EH (cell line): ENCODE data around the gene CSK.
A peak's percentile ranks its signal among the peaks of the same experiment; 100 is the strongest.

Experiments used
- DNase-seq: peaks from one replicate; pipeline ENCODE4 v3.0.0-alpha.2; 2015; ENCODE audit warnings: low read depth

Gene CSK

DNA sequence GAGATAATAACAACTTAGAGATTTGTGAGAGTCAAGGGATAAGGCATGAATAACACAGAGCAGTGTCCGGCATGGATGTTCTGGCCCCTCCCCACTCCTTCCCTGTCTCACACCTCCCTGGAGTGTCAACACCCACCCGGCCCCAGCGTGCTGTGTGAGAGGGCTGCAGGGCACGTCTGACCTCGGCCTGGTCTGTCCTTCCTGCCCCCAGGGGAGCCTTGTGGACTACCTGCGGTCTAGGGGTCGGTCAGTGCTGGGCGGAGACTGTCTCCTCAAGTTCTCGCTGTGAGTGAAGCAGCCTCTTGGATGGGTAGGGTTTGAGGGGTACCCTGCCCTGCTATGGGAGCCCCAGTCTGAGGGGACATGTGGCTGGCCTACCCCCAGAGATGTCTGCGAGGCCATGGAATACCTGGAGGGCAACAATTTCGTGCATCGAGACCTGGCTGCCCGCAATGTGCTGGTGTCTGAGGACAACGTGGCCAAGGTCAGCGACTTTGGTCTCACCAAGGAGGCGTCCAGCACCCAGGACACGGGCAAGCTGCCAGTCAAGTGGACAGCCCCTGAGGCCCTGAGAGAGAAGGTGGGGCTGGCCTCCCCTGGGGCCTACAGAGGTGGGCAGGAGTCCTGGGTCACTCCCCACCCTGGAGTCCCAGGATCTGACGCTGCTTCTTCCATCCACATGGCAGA is 19.6 kb downstream of the CSK start:
- DNase-seq, result no peak

DNA sequence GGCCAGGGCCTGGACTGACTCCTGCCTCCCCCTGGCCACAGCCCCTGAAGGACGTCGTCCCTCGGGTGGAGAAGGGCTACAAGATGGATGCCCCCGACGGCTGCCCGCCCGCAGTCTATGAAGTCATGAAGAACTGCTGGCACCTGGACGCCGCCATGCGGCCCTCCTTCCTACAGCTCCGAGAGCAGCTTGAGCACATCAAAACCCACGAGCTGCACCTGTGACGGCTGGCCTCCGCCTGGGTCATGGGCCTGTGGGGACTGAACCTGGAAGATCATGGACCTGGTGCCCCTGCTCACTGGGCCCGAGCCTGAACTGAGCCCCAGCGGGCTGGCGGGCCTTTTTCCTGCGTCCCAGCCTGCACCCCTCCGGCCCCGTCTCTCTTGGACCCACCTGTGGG is 20.4 kb downstream of the CSK start:
- no peak for DNase-seq

DNA sequence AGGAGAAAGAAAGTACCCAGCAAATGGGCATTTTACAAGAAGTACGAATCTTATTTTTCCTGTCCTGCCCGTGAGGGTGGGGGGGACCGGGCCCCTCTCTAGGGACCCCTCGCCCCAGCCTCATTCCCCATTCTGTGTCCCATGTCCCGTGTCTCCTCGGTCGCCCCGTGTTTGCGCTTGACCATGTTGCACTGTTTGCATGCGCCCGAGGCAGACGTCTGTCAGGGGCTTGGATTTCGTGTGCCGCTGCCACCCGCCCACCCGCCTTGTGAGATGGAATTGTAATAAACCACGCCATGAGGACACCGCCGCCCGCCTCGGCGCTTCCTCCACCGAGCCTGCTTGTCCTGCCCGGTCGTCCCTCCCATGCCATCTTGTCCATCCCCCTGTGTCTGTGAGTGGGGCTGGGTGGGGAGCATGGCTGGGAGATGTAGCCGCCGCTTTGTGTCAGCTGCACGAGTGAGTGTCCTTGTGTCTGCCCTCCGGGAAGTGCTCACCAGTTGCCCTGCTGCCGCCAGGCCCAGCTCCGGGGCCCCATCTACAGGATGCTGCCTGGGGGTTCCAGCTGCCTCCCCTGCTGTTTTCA is 21.1 kb downstream of the CSK start:
- DNase-seq, result no peak

DNA sequence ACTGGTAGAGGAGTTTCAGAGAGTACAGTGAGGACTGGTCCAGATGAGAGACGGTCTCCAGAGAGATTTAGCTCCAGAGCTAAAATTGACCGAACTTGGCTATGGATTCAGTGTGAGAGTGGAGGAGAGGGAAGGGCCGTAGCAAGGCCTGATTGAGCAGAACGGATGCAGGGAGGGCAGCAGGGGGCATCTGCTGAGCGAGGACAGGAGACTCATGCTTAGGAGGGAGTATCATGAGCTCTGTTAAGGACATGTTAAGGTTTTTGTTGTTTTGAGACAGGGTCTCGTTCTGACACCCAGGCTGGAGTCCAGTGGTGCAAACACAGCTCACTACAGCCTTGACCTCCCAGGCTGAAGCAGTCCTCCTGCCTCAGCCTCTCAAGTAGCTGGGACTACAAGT is 23.1 kb downstream of the CSK start:
- DNase-seq, result no peak

DNA sequence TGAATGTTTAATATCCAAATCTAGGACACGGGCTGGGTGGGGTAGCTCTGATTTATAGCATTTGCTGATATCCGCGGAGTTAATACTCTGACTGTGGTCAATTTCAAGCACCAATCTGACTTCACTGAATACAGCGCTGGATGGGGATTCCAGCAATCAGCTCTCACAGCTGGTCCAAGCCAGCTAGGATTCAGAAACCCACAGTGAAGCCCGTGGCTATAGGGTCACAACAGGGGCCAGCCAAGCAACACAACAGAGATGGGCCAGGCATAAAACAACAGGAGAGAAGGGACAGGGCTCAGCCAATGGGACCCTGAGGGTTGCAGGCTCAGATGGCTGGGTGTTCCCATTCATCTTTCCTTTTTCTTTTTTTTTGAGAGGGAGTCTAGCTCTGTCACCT is 25.4 kb downstream of the CSK start:
- no peak for DNase-seq

DNA sequence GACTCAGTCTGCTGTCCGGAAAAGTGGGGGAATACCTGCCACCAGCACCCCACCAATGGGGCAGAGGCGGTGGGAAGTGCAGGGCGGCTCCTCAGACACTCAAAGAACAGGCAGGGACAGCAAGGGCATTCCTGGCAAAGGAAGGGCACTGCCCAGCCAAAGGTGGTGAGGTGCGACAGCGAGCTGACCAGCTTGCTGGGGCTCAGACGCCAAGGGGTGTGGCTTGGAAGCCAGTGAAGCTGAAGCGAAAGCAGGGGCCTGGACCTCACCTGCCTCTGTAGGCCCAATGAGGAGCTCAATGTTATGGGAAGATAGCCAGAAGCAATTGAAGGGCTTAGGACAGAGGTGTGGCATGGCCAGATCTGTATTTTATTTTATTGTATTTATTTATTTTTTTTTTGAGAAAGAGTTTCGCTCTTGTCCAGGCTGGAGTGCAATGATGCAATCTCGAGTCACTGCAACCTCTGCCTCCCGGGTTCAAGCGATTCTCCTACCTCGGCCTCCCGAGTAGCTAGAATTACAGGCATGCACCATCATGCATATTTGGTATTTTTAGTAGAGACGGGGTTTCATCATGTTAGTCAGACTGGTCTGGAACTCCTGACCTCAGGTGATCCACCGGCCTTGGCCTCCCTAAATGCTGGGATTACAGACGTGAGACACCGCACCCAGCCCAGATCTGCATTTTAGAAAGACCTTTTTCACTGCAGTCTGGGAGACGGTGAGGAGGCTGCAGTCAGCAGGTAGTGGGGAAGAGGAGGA is 26.4 kb downstream of the CSK start:
- DNase-seq, result peak; percentile 45

DNA sequence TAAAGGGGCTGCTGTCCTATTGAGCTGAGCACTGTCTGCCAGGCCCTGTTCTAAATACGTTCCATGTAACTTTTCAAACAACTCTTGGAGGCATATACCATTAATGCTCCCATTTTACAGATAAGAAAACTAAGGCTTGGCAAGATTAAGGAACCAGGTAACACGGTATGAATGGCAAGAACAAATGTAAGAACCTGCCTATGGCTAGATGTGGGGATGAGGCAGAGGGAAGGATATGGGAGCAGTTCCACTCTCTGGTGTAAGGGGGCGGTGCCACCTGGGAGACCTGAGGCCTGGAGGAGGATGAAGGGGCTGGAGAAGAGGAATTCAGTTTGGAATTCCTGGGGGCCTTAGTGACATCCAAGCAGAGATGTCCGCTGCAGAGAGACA is 27.0 kb downstream of the CSK start:
- DNase-seq, result no peak

DNA sequence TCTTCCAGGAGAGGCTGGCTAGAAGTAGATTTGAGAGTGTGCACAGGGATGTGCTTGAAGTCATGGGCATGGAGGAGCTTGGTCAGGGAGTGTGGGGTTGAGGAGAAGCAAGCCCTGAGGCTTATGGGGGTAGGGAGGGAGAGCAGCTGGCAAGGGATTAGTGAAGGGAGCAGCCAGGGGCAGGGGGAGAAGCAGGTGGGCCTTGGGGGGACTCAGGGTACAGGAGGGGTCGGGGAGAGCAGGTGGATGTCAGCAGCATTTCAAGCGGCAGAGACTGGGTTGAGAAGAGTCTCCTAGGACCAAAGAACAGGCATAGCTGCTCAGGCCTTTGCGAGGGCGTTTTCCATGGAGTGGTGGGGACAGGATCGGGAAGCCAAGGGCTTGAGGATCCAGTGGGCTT is 27.4 kb downstream of the CSK start:
- no peak for DNase-seq

DNA sequence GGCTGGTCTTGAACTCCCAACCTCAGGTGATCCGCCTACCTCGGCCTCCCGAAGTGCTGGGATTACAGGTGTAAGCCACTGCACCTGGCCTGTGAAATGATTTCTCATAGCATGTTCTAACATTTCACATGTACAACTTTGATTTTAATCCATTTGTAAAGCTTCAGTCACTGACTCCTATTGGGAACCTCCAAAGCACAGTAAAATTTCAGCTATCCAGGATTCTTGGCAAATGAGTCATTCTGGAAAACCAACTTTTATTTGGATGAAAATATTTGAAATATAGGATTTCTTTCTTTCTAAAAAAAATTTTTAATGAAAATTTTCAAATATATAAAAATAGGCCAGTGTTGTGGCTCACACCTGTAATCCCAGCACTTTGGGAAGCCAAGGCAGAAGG is 28.1 kb downstream of the CSK start:
- DNase-seq, result peak; percentile 63

DNA sequence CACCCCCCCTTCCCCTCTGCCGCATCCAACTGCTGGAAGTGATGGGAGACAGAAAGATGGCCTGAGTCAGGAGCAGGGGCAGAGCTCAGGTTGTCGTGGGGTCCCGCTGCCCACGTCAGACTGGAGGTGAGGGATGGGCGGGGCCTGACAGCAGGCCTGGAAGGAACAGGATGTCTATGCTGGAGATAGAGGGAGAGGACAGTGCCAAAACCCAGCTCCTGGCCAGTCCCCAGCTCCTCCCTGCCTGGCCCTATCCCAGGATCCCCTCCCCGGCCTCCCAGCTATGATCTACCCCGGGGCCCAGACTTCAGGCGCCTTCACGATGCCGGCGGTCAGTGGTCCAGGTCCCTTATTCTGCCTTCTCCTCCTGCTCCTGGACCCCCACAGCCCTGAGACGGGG is 30.7 kb downstream of the CSK start, which contains the start of gene LMAN1L:
Gene LMAN1L (plus strand): TSS at position 303 of the 400 bp plus-strand sequence. CDS start 20 bp downstream, at position 323.
- no peak for DNase-seq

DNA sequence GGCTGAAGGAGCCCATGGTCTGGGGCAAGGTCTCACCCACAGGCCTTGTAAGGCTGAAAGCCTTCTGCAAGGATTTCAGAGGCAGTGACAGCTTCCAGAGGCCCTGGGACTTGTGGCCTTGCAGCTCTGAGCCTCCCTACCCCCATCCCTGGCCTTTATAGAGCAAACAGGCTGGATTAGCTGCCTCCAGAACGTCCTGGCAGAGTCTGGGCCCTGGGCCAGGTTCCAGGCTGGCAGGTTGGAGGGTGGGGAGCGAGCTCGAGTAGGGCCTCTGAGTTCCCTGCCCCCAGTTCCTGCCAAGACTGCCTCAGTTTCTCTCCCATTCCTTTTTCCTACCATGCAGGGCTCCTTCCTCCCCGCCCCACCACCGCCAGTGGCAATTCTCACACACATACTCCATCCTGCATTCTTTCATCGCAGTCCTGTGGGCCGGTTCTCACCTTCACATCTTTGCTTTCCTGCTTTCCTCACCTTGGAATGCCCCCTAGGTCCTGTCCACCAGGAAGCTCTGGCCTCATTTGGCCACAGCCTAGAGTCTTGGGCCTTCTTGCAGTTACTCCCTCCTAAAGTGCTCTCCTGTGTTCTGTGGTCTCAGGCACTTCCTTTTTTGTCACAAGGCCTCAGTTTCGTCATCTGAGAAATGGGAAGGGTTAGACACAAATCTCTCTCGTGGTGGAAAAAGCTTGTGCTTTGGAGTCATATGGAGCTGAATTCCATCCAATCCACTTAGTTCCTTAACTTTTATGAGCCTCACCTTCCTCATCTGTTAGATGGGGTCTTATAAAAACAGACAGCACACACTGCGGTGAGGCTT is 33.4 kb downstream of the CSK start:
- no peak for DNase-seq

DNA sequence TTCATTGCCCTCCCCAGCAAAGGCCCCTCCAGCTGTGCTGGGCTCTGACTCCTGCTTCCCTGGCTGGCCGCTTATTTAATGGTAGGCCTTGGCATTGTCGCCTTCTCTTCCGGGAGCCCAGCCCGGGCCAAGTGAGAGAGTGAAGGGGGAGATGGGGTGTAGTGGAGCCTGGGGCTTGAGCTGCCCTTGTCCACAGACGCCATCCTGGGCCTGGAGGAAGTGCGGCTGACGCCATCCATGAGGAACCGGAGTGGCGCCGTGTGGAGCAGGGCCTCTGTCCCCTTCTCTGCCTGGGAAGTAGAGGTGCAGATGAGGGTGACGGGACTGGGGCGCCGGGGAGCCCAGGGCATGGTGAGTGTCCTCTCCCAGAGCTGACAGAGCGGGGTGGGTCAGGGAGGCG is 34.1 kb downstream of the CSK start:
- DNase-seq, result no peak

DNA sequence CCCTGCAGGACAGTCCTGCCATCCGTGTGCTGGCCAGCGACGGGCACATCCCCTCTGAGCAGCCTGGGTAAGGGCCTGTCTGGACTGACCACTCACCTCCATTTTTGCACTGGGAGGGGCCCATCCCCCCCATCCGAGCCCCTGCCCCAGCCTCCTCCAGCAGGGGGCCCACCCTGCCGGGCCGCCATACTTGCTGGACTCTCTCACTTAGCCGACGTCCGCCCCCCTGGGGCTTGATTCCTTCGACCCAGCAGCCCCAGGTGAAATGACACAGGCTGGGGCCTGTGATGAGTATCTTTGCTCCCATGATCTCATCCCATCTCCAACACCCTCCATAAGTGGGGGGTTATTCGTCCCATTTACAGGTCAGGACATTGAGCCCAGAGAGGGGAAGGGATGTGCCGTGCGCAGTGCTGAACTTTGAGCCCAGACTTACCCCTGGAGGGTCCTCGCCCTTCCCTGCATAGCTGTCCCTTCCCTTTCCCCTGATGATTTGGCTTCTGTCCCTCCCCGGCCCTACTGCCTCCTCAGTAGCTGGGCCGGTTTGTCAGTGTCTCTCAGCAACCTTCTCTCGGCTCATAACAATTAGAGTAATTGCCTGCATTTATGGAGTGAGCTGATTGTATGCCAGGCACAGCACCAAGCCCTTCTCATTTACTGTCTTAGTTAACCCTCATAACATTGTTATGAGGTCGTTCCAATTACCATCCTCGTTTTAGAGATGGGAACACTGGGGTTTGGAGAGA is 34.9 kb downstream of the CSK start:
- peak; percentile 40 for DNase-seq

DNA sequence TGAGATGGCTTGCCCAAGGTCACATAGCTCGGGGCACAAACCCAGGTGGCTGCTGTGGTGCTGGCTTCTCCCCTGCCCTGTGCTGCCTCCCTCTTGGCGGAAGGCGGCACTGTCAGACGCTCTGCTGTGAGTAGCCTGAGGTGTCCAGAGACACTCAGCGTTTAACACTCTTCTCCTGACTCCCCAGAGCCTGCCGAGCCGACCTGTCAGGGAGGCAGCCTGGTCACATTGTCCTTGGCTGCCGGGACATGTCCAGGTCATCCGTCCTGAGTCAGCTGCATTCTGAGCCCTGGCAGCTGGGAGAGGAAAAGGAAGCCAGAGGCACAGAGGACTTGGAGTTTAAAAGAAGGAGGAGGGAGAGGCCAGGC is 35.5 kb downstream of the CSK start:
- DNase-seq, result peak; percentile 47

DNA sequence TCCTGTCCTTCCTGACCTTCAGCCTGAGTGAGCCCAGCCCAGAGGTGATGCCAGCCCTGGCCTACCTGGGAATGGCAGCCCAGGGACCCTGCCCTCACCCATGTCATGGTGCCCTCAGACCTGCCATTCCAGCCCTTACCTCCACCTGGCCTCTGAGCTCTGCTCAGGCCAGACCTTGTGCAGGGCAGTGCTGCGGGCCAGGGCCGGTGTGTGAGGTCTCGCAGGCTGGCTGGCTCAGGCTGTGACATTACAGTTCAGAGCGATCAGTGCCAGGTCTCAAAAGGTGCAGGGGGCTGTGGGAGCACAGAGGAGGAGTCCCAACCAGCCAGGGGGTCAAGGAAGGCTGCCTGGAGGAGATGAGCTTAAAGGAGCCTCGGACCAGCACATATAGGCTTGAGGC is 38.2 kb downstream of the CSK start:
- no peak for DNase-seq

DNA sequence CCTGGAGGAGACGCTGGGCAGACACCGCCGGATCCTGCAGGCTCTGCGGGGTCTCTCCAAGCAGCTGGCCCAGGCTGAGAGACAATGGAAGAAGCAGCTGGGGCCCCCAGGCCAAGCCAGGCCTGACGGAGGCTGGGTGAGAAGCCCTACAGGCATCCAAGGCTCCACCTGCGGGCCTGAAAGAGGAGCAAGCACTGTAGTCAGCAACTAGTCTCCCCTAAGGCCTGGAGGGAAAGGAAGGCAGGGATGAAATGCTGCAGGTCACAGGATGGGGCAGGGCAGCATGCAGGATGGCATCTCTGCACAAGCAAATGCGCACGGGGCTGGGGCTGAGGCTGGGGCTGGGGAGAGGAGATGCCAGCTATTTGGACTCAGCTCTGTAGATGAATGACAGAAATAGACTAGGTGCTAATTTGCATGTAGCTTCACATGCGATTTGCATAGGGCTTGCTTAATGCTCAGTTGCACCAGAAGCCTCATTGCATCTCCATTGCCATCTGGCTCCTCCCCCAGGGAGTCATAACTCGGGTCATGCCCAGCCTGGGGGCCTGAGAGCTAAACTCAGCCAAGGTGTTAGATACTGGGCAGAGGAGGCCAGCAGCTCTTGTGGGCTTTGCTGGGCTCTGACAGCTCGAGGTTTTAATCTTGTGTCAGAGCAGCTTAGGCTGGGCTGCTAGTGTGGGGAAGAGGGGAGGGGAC is 39.4 kb downstream of the CSK start:
- no peak for DNase-seq

DNA sequence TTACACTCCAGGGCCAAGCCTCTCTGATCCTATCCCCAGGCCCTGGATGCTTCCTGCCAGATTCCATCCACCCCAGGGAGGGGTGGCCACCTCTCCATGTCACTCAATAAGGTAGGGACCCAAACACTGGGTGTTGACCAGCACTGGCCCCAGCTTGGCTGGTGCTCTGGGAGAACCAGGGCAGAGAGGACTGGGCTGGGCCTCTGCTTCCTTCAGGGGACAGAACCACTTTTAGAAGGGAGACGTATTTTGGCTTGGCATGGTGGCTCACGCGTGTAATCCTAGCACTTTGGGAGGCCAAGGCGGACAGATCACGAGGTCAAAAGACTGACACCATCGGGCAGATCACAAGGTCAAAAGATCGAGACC is 39.9 kb downstream of the CSK start:
- DNase-seq, result no peak

DNA sequence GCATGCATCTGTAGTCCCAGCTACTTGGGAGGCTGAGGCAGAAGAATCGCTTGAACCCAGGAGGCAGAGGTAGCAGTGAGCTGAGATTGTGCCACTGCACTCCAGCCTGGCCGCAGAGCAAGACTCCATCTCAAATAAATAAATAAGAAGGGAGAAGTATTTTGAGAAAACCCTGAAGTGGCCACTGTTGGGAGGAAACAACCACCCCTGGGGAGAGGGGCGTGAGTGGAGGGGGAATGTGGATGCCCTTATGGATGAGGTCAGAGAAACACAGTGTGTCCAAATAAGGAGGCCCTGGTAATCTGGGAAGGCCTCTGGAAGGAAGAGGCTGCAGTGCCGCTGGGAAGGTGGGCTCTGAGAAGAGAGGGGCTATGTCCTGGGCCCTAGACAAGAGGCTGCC is 40.4 kb downstream of the CSK start:
- DNase-seq, result no peak

DNA sequence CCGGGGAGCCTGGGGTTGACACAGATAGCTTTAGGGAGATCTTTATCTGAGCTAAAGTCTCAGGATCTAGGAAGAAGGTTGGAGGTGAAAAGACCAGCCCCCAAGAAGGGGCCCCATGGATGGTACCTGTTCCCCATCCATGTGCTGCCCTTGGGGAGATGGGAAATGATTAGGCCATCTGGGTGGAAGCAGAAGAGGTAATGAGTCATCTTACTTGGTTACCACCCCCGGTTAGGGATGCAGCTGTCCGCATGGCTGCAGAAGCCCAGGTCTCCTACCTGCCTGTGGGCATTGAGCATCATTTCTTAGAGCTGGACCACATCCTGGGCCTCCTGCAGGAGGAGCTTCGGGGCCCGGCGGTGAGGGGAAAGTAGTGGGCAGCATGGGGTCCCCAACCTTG is 41.4 kb downstream of the CSK start:
- no peak for DNase-seq

DNA sequence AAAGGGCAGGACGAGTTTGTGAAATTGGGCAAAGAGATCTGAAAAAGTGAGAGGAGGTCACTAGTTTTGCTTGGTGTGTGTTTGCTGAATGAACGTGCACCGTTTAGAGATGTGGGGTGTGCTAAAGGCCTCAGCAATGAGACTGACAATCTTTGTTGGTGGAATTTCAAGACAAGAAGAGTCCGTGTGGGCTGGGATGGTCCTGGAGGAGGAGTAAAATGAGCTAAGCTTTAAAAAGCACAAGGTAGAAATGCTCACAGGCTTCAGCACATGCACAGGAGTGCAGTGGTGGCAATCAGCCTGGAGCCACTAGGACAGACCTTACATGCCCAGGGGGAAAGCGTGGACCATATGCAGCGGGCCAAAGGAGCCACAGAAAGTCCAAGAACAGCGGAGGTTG is 43.1 kb downstream of the CSK start:
- DNase-seq, result no peak

DNA sequence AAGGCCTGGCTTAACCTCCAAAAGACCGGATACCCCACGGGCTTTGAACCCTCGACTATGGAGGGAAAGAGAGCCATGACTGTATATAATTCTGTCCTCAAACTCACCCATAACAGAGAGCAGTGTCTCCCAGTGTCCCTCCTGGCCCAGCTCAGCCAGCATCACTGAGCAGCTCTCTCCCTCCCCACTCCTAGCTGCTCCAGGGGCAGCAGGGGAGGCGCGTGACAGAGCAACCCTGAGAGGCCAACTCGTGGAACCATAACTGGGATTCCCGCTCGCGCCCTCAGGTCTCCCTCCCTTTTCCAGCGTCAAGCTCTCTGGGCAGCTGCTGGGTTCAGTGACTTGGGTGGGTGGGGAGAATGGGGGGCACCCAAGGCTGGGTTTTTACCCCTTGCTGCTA is 44.0 kb downstream of the CSK start:
- DNase-seq, result no peak
